Progenitor cell of endocrine pancreas (in vitro differentiated cells): ENCODE results near the gene ZNF214. TPM values are rescaled to one million over a fixed set of nuclear protein-coding genes. Genes with fewer than 3 reads are reported as not detected.

Experiments used
- DNase-seq: peaks from one replicate; pipeline ENCODE4 v3.0.0; 2021; ENCODE audit warnings: low spot score; ENCODE audit not compliant: unreplicated experiment
- H3K27ac Mint-ChIP-seq: 2 replicates; pipeline ENCODE4 v1.8.0; 2021; ENCODE audit warnings: mild to moderate bottlenecking, moderate library complexity, mixed read lengths
- H3K27me3 Mint-ChIP-seq: 2 replicates; pipeline ENCODE4 v1.8.0; 2021; ENCODE audit warnings: mixed read lengths
- H3K36me3 Mint-ChIP-seq: 2 replicates; pipeline ENCODE4 v1.8.0; 2022; ENCODE audit warnings: mixed read lengths; ENCODE audit not compliant: insufficient read depth
- H3K4me1 Mint-ChIP-seq: 2 replicates; pipeline ENCODE4 v1.8.0; 2021; ENCODE audit warnings: low read depth, mixed read lengths
- H3K4me3 Mint-ChIP-seq: 2 replicates; pipeline ENCODE4 v1.8.0; 2021; ENCODE audit warnings: low read depth, mild to moderate bottlenecking, moderate library complexity, mixed read lengths
- H3K9me3 Mint-ChIP-seq: 2 replicates; pipeline ENCODE4 v1.8.0; 2021; ENCODE audit warnings: low read depth, mixed read lengths
- long read RNA-seq: library from polyadenylated mRNA; unstranded; transcript quantifications from one replicate; pipeline ENCODE4 v2.0.0, GENCODE V29; 2020
- total RNA-seq: library from RNA; stranded (reverse); gene quantifications from 2 replicates; pipeline ENCODE4 v1.2.1, GENCODE V29; 2021
- TF ChIP-seq, protein P1 (sequence below): fragments of 200-600 bp; sonication (generic); IDR thresholded peaks from one replicate; pipeline ENCODE4 v1.5.0; 2021; ENCODE audit warnings: antibody characterized with exemption, mild to moderate bottlenecking; ENCODE audit not compliant: unreplicated experiment

Gene ZNF214
- 10.8 and 11.4 TPM in 2 replicates for total RNA-seq
- long read RNA-seq, transcript ZNF214-201 (3 exons, 2,681 nt), result major isoform, 23 of 48 reads
- long read RNA-seq, partial matches to known transcripts, result 1 of 48 reads
- long read RNA-seq, other reads (novel, unspliced or antisense), result 23 of 48 reads

DNA sequence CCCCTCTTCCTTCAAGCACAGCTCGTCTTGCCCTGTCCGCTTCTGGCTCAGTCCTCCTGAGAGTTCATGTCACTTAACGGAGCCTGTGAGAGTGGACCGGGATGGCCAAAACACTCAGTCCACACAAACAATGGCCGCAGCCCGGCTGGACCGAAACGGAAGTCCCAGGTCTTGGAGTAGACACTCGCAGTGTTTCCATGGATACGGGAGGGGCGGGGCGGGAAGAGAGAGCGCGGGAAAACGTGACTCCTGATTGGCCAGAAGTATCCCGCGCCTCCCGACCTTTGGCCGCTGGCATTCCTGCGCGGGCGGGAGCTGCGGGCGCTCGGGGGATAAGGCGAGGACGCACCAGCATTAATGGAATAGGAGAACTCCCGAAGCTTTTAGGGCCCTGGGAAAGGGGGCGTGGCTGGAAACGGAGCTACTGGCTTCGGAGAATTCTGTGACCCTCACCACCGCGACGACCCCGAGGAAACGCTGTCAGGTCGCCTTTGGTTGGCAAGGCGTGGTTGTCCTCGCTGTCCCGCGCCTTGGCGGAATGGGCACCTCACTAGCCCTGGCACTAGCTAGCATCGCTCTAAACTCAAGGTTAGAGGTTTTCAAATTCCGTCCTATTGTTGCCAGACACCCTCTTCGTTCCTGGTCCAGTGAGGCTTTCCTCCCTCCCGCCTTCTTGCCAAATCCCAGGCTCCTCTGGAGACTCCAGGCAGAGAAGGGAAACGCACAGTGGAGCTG, at the start of gene ZNF214, which contains the start of gene NLRP14:
TSS of gene ZNF214 (minus strand) at position 164 of the 735 bp plus-strand sequence. CDS start 17,511 bp downstream, outside the sequence.
TSS of gene NLRP14 (plus strand) at position 297 of the 735 bp plus-strand sequence. CDS start 18,108 bp downstream, outside the sequence.
- DNase-seq, result peak; percentile 86
- TF ChIP-seq, protein P1, sequence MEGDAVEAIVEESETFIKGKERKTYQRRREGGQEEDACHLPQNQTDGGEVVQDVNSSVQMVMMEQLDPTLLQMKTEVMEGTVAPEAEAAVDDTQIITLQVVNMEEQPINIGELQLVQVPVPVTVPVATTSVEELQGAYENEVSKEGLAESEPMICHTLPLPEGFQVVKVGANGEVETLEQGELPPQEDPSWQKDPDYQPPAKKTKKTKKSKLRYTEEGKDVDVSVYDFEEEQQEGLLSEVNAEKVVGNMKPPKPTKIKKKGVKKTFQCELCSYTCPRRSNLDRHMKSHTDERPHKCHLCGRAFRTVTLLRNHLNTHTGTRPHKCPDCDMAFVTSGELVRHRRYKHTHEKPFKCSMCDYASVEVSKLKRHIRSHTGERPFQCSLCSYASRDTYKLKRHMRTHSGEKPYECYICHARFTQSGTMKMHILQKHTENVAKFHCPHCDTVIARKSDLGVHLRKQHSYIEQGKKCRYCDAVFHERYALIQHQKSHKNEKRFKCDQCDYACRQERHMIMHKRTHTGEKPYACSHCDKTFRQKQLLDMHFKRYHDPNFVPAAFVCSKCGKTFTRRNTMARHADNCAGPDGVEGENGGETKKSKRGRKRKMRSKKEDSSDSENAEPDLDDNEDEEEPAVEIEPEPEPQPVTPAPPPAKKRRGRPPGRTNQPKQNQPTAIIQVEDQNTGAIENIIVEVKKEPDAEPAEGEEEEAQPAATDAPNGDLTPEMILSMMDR, result no peak

DNA sequence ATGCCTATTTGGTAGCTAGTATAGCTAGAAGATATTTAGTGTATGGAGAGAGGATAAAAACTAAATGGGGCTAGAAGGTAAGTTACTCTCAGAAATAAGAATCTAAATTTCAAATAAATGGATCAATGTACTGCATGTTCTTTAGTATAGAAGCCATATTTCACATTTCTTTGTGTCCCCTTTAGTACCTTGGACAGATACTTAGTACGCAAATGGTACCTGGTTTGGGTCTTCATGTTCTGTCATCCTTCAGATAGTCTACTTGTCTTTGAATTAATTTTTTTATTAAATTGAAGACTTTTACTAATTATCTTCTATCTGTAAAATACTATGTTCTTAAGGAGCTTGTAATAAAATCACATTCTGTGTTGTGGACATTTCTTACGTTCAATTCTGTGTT, 42.4 kb upstream of the ZNF214 start:
- DNase-seq, result no peak
- Mint-ChIP-seq H3K36me3 (no peaks in the 10 kb centered on the region), H3K27ac (no peak overlapping the region), H3K4me1 (no peaks in the 10 kb centered on the region), H3K4me3 (no peak overlapping the region), H3K27me3 (peaks cover 21% of the 10 kb centered on the region), H3K9me3 (peaks cover 4% of the 10 kb centered on the region)
- TF ChIP-seq, protein P1, result no peak

More for the DNA sequence above, at the start of gene ZNF214, which contains the start of gene NLRP14:
- peaks cover 13% of the 10 kb centered on the region for H3K27me3 Mint-ChIP-seq
- peaks cover 10% of the 10 kb centered on the region for H3K4me1 Mint-ChIP-seq
- H3K27ac Mint-ChIP-seq, result peak within 1 kb of the TSS; percentile 96
- H3K4me3 Mint-ChIP-seq, result peak within 1 kb of the TSS; percentile 94
- H3K9me3 Mint-ChIP-seq, result no peaks in the 10 kb centered on the region
- peaks cover 3% of the 10 kb centered on the region for H3K36me3 Mint-ChIP-seq

DNA sequence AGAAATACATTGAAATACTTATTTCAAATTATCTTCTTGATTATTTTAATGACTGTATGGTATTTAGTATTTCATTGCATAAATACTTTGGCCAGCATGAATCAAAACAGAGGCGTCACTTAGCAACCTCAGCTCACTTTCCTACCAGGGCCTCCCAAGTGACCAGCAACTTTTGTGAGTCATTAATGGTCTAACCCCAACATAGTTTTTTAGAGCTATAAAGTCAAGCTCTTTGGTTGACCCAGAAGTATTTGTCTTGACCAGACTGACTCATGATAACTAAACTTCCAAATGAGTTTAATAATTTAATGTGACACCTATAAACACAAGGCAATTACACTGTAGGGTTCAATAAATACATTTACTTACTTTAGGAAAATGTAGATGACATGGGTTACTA, 40.7 kb upstream of the ZNF214 start:
- Mint-ChIP-seq H3K27me3 (peaks cover 13% of the 10 kb centered on the region), H3K4me1 (no peaks in the 10 kb centered on the region), H3K36me3 (no peaks in the 10 kb centered on the region), H3K9me3 (no peaks in the 10 kb centered on the region), H3K4me3 (no peak overlapping the region), H3K27ac (no peak overlapping the region)
- DNase-seq, result no peak
- TF ChIP-seq, protein P1, result no peak

DNA sequence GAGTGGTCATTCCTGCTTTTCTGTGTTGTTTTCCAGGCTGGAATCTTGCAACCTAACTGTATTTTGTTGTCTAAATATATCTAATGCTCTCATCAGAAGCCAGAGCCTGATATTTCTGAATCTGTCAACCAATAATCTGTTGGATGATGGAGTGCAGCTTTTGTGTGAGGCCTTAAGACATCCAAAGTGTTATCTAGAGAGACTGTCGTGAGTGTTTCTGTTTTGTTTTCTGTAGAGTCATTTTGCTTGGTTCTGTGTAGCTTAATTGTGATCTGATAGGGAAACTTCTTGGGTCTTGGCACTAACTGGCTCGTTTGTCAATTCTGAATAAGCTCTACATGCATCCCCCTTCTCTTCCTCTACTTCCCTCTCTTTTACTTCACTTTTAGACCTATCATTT, 37.5 kb upstream of the ZNF214 start:
- H3K27me3 Mint-ChIP-seq, result peaks cover 18% of the 10 kb centered on the region
- no peak for DNase-seq
- H3K4me3 Mint-ChIP-seq, result no peak overlapping the region
- TF ChIP-seq, protein P1, result no peak
- no peak overlapping the region for H3K27ac Mint-ChIP-seq
- H3K36me3 Mint-ChIP-seq, result no peaks in the 10 kb centered on the region
- H3K4me1 Mint-ChIP-seq, result no peaks in the 10 kb centered on the region
- H3K9me3 Mint-ChIP-seq, result no peaks in the 10 kb centered on the region

DNA sequence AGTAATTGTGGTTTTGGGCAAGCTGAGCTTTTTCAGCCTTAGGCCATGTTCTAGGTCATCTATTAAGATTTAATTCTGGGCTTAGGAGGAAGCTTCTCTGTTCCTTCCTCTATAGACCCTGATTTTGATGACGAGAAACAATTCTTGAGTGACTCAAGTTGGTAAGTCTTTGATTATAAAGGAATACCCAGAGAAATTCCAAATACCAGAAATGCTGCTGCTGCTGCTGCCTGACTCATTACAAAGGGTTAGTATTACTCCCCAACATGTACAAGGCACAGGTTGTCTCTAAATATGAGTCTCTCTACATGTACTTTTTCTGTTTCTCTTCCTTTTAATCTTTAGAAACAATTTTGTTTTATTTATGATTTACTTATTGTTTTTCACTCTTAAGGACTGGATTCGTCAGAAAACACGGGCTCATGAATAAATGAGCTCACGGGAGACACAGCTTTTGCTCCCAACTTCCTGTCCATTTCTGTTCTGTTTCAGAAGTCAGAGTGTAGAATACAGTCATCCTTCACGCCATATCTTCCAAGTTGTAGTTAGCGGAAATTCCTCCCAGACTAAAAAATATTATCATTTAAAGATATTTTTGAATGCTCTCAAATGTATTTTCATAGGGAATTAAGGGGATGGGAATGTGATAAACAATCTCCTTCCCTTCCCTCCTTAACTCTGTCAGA, 36.8 kb upstream of the ZNF214 start:
- TF ChIP-seq, protein P1, result no peak
- DNase-seq, result no peak
- Mint-ChIP-seq H3K9me3 (no peaks in the 10 kb centered on the region), H3K27me3 (peaks cover 18% of the 10 kb centered on the region), H3K36me3 (no peaks in the 10 kb centered on the region), H3K27ac (no peak overlapping the region), H3K4me1 (no peaks in the 10 kb centered on the region), H3K4me3 (no peak overlapping the region)
